ENCODE results near the gene NTM.
A peak's percentile ranks its signal among the peaks of the same experiment; 100 is the strongest.

Gene NTM

GRCh38 chr11:131748151-131749050 lies 378.0 kb downstream of the NTM start:
- no peaks in the 10 kb centered on the region for H3K79me2 ChIP-seq (ENCODE audit: insufficient read depth, low read length)
- no peaks in the 10 kb centered on the region for H3K4me1 ChIP-seq (ENCODE audit: insufficient read depth, low read length, poor library complexity, severe bottlenecking)
- H3K9me2 ChIP-seq (replicated peaks; ENCODE audit: low read depth, low read length) = no peaks in the 10 kb centered on the region
- no peaks in the 10 kb centered on the region for H3F3A ChIP-seq (ENCODE audit: low read depth)
- no peak for TF ChIP-seq EZH2phosphoT487 (IDR thresholded peaks at IDR 0.05; ENCODE audit: borderline replicate concordance)
- peak; percentile 80 for TF ChIP-seq CTCF (conservative IDR thresholded peaks at IDR 0.05; ENCODE audit: low read length)
- H4K20me1 ChIP-seq (ENCODE audit: insufficient read depth, low read length, poor library complexity, severe bottlenecking) = no peaks in the 10 kb centered on the region
- no peak overlapping the region for H3K9ac ChIP-seq (ENCODE audit: low read depth, low read length, poor library complexity, severe bottlenecking)
- H3K4me2 ChIP-seq (ENCODE audit: low read depth, low read length, poor library complexity, severe bottlenecking) = no peak overlapping the region
- H3K27me3 ChIP-seq (ENCODE audit: insufficient read depth, low read length, poor library complexity, severe bottlenecking) = no peaks in the 10 kb centered on the region
- H3K4me3 ChIP-seq (ENCODE audit: low read length, poor library complexity, severe bottlenecking) = no peak overlapping the region
- no peak overlapping the region for H2AFZ ChIP-seq (ENCODE audit: low read length)
- no peaks in the 10 kb centered on the region for H3K36me3 ChIP-seq (ENCODE audit: insufficient read depth, low read length)
- H3K9me3 ChIP-seq (ENCODE audit: insufficient read depth, low read depth, low read length) = no peaks in the 10 kb centered on the region

- Histone ChIP-seq H3K4me1 (ENCODE audit: insufficient read depth, low read length, poor library complexity, severe bottlenecking) (no peaks in the 10 kb centered on the region), H3K79me2 (ENCODE audit: insufficient read depth, low read length) (no peaks in the 10 kb centered on the region), H3K27me3 (ENCODE audit: insufficient read depth, low read length, poor library complexity, severe bottlenecking) (no peaks in the 10 kb centered on the region), H3F3A (ENCODE audit: low read depth) (no peaks in the 10 kb centered on the region), H2AFZ (ENCODE audit: low read length) (no peak overlapping the region), H4K20me1 (ENCODE audit: insufficient read depth, low read length, poor library complexity, severe bottlenecking) (no peaks in the 10 kb centered on the region), H3K9me3 (ENCODE audit: insufficient read depth, low read depth, low read length) (no peaks in the 10 kb centered on the region), H3K9ac (ENCODE audit: low read depth, low read length, poor library complexity, severe bottlenecking) (no peak overlapping the region), H3K36me3 (ENCODE audit: insufficient read depth, low read length) (no peaks in the 10 kb centered on the region), H3K4me3 (ENCODE audit: low read length, poor library complexity, severe bottlenecking) (no peak overlapping the region), H3K9me2 (replicated peaks; ENCODE audit: low read depth, low read length) (no peaks in the 10 kb centered on the region), H3K4me2 (ENCODE audit: low read depth, low read length, poor library complexity, severe bottlenecking) (no peak overlapping the region)
- no peak for TF ChIP-seq EZH2phosphoT487 (IDR thresholded peaks at IDR 0.05; ENCODE audit: borderline replicate concordance)
Measured at GRCh38 chr11:131749101-131749500, 378.7 kb downstream of the NTM start.

- Histone ChIP-seq H3K79me2 (ENCODE audit: insufficient read depth, low read length) (no peaks in the 10 kb centered on the region), H4K20me1 (ENCODE audit: insufficient read depth, low read length, poor library complexity, severe bottlenecking) (no peaks in the 10 kb centered on the region), H2AFZ (ENCODE audit: low read length) (no peak overlapping the region), H3F3A (ENCODE audit: low read depth) (no peaks in the 10 kb centered on the region), H3K4me3 (ENCODE audit: low read length, poor library complexity, severe bottlenecking) (no peak overlapping the region), H3K9me3 (ENCODE audit: insufficient read depth, low read depth, low read length) (no peaks in the 10 kb centered on the region), H3K27me3 (ENCODE audit: insufficient read depth, low read length, poor library complexity, severe bottlenecking) (no peaks in the 10 kb centered on the region), H3K36me3 (ENCODE audit: insufficient read depth, low read length) (no peaks in the 10 kb centered on the region), H3K9ac (ENCODE audit: low read depth, low read length, poor library complexity, severe bottlenecking) (no peak overlapping the region), H3K4me2 (ENCODE audit: low read depth, low read length, poor library complexity, severe bottlenecking) (no peak overlapping the region), H3K9me2 (replicated peaks; ENCODE audit: low read depth, low read length) (no peaks in the 10 kb centered on the region), H3K4me1 (ENCODE audit: insufficient read depth, low read length, poor library complexity, severe bottlenecking) (no peaks in the 10 kb centered on the region)
- TF ChIP-seq CTCF (conservative IDR thresholded peaks at IDR 0.05; ENCODE audit: low read length) (no peak), EZH2phosphoT487 (IDR thresholded peaks at IDR 0.05; ENCODE audit: borderline replicate concordance) (no peak)
Measured at GRCh38 chr11:131750152-131750551, 379.7 kb downstream of the NTM start.

Data from Loucy (cell line).